Lower lobe of right lung (tissue), 2 donors: ENCODE measurements around the gene RNF32. TPM values are rescaled to one million over a fixed set of nuclear protein-coding genes. Genes with fewer than 3 reads are reported as not detected.

Experiments used
- ATAC-seq, 2 donors: fragments of 200-7000 bp; cut with Tn5 transposase; one replicate each; pipeline ENCODE4 v1.9.1; 2020 to 2022; ENCODE audit warnings: mild to moderate bottlenecking in 2 of 2, moderate library complexity in 2 of 2
- DNase-seq: peaks from one replicate; pipeline ENCODE4 v3.0.0-alpha.2; 2020
- H3K27ac ChIP-seq: fragments of 200-600 bp; one replicate; pipeline ENCODE4 v1.8.0; 2022
- H3K27me3 ChIP-seq: fragments of 200-600 bp; one replicate; pipeline ENCODE4 v1.8.0; 2022; ENCODE audit warnings: low read depth
- H3K36me3 ChIP-seq: fragments of 200-600 bp; one replicate; pipeline ENCODE4 v1.8.0; 2022; ENCODE audit warnings: mild to moderate bottlenecking
- H3K4me1 ChIP-seq: fragments of 200-600 bp; one replicate; pipeline ENCODE4 v1.8.0; 2022
- H3K4me3 ChIP-seq: fragments of 200-600 bp; one replicate; pipeline ENCODE4 v1.8.0; 2022; ENCODE audit warnings: mild to moderate bottlenecking
- H3K9me3 ChIP-seq: fragments of 200-600 bp; one replicate; pipeline ENCODE4 v1.8.0; 2022
- CTCF ChIP-seq: fragments of 200-600 bp; IDR thresholded peaks from one replicate; pipeline ENCODE4 v1.8.0; 2022; ENCODE audit warnings: antibody characterized with exemption, mild to moderate bottlenecking
- intact Hi-C: fragments of 100-400 bp; cut with DNase I; formaldehyde crosslinking; loops from one replicate; pipeline ENCODE4 v1.11.0; 2022
- total RNA-seq: library from RNA; stranded (reverse); fragmentation: NEBNext Ultra II Directional; extraction: Animal tissue kit (Norgen Biotek cat#: 25700); gene quantifications from one replicate; pipeline ENCODE4 v1.2.1, GENCODE V29; 2021
- donor health status: DM: no; HTN: yes; CAD: no; lungs with severe emphysema.

Gene RNF32
- total RNA-seq, 1 donor from 2014 or later = 3.0 TPM

GRCh38 chr7:156651474-156651873, 10.9 kb downstream of the RNF32 start:
- Histone ChIP-seq H3K4me3 (no peak overlapping the region), H3K36me3 (no peaks in the 10 kb centered on the region), H3K27ac (no peak overlapping the region), H3K4me1 (no peaks in the 10 kb centered on the region), H3K9me3 (no peaks in the 10 kb centered on the region), H3K27me3 (no peaks in the 10 kb centered on the region)
- no peak for ATAC-seq
- TF ChIP-seq CTCF = no peak
- no peak for DNase-seq
- intact Hi-C loops = no loop called here

DNA sequence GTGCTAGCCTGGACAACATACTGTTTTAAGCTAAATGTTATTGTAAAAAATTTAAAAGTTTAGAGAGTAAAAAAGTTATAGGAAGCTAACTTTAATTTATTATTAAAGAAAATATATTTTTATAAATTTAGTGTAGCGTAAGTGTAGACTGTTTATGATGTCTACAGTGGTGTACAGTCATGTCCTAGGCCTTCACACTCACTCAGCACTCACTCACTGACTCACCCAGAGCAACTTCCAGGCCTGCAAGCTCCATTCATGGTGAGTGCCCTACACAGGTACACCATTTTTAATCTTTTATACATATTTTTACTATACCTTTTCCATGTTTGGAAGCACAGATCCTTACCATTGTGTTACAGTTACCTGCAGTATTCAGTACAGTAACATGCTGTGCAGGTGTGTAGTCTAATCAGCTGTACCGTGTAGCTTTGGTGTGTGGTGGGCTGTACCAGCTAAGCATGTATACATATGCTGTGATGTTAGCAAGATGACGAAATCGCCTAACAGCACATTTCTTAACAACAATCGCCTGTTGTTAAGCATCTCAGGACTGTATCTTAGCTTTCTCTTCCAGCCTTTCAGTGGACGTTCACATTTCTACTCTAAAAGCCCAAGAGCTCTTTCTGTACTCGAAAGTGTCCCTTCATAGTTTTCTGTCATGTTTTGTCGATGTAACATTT, 12.5 kb downstream of the RNF32 start:
- no peaks in the 10 kb centered on the region for H3K27me3 ChIP-seq
- no peak overlapping the region for H3K27ac ChIP-seq
- TF ChIP-seq CTCF = no peak
- intact Hi-C loops = no loop called here
- H3K9me3 ChIP-seq = no peaks in the 10 kb centered on the region
- DNase-seq = no peak
- no peaks in the 10 kb centered on the region for H3K4me1 ChIP-seq
- H3K4me3 ChIP-seq = no peak overlapping the region
- no peaks in the 10 kb centered on the region for H3K36me3 ChIP-seq
- ATAC-seq = no peak

GRCh38 chr7:156654511-156655234, 14.1 kb downstream of the RNF32 start:
- H3K4me1 ChIP-seq = no peaks in the 10 kb centered on the region
- intact Hi-C loops = no loop called here
- ATAC-seq (no peak), DNase-seq (no peak)
- H3K36me3 ChIP-seq = no peaks in the 10 kb centered on the region
- TF ChIP-seq CTCF = no peak
- H3K27me3 ChIP-seq = no peaks in the 10 kb centered on the region
- H3K4me3 ChIP-seq = no peak overlapping the region
- H3K27ac ChIP-seq = no peak overlapping the region
- H3K9me3 ChIP-seq = no peaks in the 10 kb centered on the region

DNA sequence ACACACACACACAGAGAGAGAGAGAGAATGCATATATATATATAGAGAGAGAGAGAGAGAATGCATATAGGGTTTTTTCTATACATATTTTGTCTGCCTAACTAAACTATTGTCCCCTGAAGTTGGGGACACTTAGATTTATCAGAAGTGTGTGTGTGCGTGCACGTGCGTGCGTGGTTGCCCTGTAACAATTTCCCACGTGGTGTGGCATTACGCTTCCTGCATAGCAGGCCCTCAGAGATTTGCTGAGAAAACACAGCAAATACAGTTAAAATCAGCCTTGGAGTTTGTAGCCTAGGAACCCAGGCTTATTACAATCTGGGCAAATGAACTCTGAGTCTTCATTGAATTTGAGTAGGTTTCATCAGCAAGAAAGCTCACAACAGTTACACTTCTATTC, 14.7 kb downstream of the RNF32 start:
- Histone ChIP-seq H3K27ac (no peak overlapping the region), H3K27me3 (no peaks in the 10 kb centered on the region), H3K4me3 (no peak overlapping the region), H3K9me3 (no peaks in the 10 kb centered on the region), H3K4me1 (no peaks in the 10 kb centered on the region), H3K36me3 (no peaks in the 10 kb centered on the region)
- TF ChIP-seq CTCF = no peak
- ATAC-seq (no peak), DNase-seq (no peak)
- intact Hi-C loops = no loop called here

- Histone ChIP-seq H3K36me3 (no peaks in the 10 kb centered on the region), H3K27ac (no peak overlapping the region), H3K9me3 (no peaks in the 10 kb centered on the region), H3K4me3 (no peak overlapping the region), H3K4me1 (no peaks in the 10 kb centered on the region), H3K27me3 (no peaks in the 10 kb centered on the region)
- intact Hi-C loops = no loop called here
- TF ChIP-seq CTCF = no peak
- DNase-seq (no peak), ATAC-seq (no peak)
Observed at GRCh38 chr7:156655983-156656382, 15.4 kb downstream of the RNF32 start.
